ENCODE results near the gene TMEM131. TPM values are rescaled to one million over a fixed set of nuclear protein-coding genes. Genes with fewer than 3 reads are reported as not detected.

The TMEM131 gene
- total RNA-seq, 4 donors from 2014 or later = 24.1 to 44.6 (median 34.4) TPM

- ATAC-seq (ENCODE audit: low FRiP score) = no peak
- DNase-seq (ENCODE audit: low spot score) = no peak
- no peak for TF ChIP-seq CTCF (IDR thresholded peaks at IDR 0.05)
Observed at GRCh38 chr2:97945791-97946190, 50.0 kb downstream of the TMEM131 start.

GRCh38 chr2:97936881-97937280 is 58.9 kb downstream of the TMEM131 start:
- ATAC-seq (ENCODE audit: low FRiP score) (no peak), DNase-seq (ENCODE audit: low spot score) (no peak)
- TF ChIP-seq CTCF (IDR thresholded peaks at IDR 0.05) = no peak

DNA sequence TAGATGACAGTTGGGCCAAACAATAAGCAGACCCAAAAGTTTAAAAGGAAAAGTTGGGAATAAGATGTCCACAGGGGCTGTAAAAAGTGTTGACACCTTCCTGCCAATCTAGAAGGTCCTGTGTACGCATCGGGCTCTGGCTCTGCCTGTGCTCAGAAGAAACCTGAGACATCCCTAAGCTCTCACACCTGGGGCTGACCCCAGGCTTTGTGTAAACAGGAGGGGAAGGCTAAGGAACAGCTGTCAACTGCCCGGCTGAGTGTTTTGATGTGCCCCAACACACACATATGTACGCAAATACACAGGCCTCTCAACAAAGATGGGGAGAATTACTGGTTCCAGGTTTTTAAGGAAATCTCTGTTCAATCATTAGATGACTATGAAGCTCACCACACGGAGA is 59.5 kb downstream of the TMEM131 start:
- no peak for ATAC-seq (ENCODE audit: low FRiP score)
- no peak for TF ChIP-seq CTCF (IDR thresholded peaks at IDR 0.05)
- no peak for DNase-seq (ENCODE audit: low spot score)

DNA sequence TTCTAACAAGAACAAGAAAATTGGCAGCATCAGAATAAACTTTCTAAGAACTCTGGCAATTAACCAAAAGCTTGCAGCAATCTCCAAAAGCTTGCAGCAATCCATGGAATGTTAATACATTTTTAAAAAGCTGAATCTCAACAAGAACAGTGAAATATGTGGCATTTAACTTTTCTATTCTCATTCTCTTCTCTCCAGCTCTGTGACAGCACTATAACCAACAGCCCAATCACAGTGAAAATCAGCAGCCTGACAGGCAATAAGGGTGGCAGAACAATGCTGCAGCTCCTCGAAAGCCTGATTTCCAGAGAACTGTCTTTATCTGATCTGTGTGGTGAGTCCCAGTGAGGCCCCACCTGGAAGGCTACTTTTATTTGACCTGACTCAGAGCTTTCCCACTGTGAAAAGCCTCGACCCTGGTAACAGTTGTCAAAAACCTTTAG is 60.0 kb downstream of the TMEM131 start:
- DNase-seq (ENCODE audit: low spot score) (no peak), ATAC-seq (ENCODE audit: low FRiP score) (no peak)
- TF ChIP-seq CTCF (IDR thresholded peaks at IDR 0.05) = no peak

DNA sequence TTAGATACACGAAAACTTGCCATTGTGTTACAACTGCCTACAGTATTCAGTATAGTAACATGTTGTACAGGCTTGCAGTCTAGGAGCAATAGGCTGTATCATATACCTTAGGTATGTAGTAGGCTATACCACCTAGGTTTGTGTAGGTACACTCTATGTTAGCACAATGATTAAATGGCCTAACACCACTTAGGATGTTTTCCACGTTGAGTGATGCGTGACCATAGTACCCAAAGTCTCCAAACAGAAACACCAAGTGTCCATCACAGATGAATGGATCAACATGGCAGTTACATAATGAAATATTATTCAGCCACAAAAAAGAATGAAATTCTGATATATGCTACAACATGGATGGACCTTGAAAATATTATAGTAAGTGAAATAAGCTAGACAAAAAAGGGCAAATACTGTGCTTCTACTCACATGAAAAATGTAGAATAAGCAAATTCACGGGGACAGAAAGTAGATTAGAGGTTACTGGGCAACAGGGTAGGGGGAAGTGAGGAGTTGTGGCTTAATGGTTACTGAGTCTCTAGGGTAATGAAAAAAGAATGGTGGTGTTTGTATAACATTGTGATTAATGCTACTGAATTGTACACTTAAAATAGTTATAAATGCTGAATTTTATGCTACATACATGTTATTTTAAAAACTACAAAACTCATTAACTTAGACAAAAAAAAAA is 62.6 kb downstream of the TMEM131 start:
- TF ChIP-seq CTCF (IDR thresholded peaks at IDR 0.05) = no peak
- no peak for ATAC-seq (ENCODE audit: low FRiP score)
- no peak for DNase-seq (ENCODE audit: low spot score)

DNA sequence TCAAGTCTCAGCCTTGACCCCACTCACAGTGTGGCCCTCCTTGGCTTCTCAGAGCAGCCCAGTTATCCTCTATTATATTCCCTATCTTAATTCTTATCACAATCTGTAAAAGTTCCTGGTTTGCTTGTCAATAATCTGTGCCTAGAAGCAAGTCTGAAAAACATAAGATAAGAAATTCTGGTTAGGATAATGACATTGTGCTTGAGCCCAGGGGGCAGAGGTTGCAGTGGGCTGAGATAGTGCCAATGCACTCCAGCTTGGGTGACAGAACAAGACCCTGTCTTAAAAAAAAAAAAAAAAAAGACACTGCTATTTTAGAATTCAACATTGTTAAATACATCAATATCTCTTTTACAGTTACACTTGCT is 63.9 kb downstream of the TMEM131 start:
- ATAC-seq (ENCODE audit: low FRiP score) (no peak), DNase-seq (ENCODE audit: low spot score) (no peak)
- TF ChIP-seq CTCF (IDR thresholded peaks at IDR 0.05) = no peak

DNA sequence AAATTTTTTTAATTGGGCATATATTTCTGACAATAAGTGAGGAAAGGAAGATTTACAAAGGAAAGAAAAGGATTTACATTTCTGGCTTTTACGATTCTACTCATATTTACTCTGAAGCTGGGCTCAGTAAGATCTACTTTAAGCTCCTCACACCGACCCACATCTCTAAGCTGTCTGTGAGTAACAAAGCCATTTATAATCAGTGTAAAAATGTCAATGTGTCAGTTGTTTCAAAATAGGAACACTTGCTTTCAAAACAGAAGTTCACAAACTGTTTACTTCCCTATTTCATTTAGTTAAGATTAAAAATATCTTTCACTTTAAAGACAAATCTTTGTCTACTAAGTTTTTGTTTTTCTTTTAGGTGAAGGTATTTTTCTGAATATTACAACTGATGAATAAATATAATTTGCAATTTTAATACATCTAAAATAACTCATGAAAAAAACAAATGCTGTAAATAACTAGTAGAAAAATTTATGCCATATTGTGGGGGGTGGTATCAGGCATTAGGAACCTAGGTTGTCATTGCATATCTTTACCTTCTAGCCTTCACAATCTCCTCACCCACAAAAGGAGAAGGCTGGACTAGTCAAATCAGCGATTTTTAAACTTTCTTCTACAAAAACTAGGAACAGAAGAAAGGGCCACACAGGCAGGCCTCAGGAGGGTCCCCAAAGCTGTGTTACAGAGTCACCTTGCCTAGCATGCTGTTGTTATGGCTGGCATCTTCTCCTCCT is 64.5 kb downstream of the TMEM131 start:
- no peak for DNase-seq (ENCODE audit: low spot score)
- ATAC-seq (ENCODE audit: low FRiP score) = no peak
- TF ChIP-seq CTCF (IDR thresholded peaks at IDR 0.05) = no peak

Data from omental fat pad (tissue), 4 donors.